SJCRH30 (cell line): Measurements from ENCODE around the gene TLCD3B. TPM values are rescaled to one million over a fixed set of nuclear protein-coding genes. Genes with fewer than 3 reads are reported as not detected.
A peak's percentile ranks its signal among the peaks of the same experiment; 100 is the strongest.
"Not testable (repeated sequence)": the region's sequence is repeated elsewhere in the genome, so short reads cannot be mapped to it uniquely, and the experiment has no call there.

Experiments used
- DNase-seq, 2 experiments: peaks; one replicate each; pipeline ENCODE4 v3.0.0-alpha.2; 2015 to 2020
- H3K27ac ChIP-seq: fragments of 250-450 bp; sonication (Bioruptor Pico); 2 replicates; pipeline ENCODE4 v1.5.1; 2020; ENCODE audit warnings: mild to moderate bottlenecking, moderate library complexity
- H3K27me3 ChIP-seq: fragments of 250-450 bp; sonication (Bioruptor Pico); 2 replicates; pipeline ENCODE4 v1.5.1; 2020; ENCODE audit warnings: mild to moderate bottlenecking, moderate library complexity
- H3K36me3 ChIP-seq: fragments of 250-450 bp; sonication (Bioruptor Pico); 2 replicates; pipeline ENCODE4 v1.5.1; 2020; ENCODE audit warnings: mild to moderate bottlenecking, moderate library complexity
- H3K4me1 ChIP-seq: fragments of 250-450 bp; sonication (Bioruptor Pico); 2 replicates; pipeline ENCODE4 v1.5.1; 2020; ENCODE audit warnings: mild to moderate bottlenecking, moderate library complexity
- H3K4me3 ChIP-seq: fragments of 250-450 bp; sonication (Bioruptor Pico); 2 replicates; pipeline ENCODE4 v1.5.1; 2020; ENCODE audit warnings: mild to moderate bottlenecking, moderate library complexity
- H3K9me3 ChIP-seq: fragments of 250-450 bp; sonication (Bioruptor Pico); replicated peaks from 2 replicates; pipeline ENCODE4 v1.5.1; 2020; ENCODE audit warnings: mild to moderate bottlenecking, moderate library complexity
- total RNA-seq: library from RNA; depleted of rRNA; stranded (reverse); fragments of >200 nt; shearing (Covaris generic); gene quantifications from 2 replicates; pipeline ENCODE4 v1.2.3, GENCODE V29; 2014

The TLCD3B gene
- total RNA-seq, 1 experiment from 2014 or later: 0.49 TPM

GRCh38 chr16:30049871-30050270 lies 18.8 kb upstream of the TLCD3B start:
- Histone ChIP-seq H3K4me1 (no peaks in the 10 kb centered on the region), H3K4me3 (no peak overlapping the region), H3K27me3 (no peaks in the 10 kb centered on the region), H3K27ac (no peak overlapping the region), H3K36me3 (no peaks in the 10 kb centered on the region), H3K9me3 (no peaks in the 10 kb centered on the region)
- no peak for DNase-seq

- Histone ChIP-seq H3K36me3 (no peaks in the 10 kb centered on the region), H3K4me1 (no peaks in the 10 kb centered on the region), H3K4me3 (no peak overlapping the region), H3K9me3 (no peaks in the 10 kb centered on the region), H3K27me3 (no peaks in the 10 kb centered on the region; the same call in none of the 2 replicates), H3K27ac (no peak overlapping the region)
- DNase-seq: no peak
Observed at GRCh38 chr16:30046588-30046987, 15.5 kb upstream of the TLCD3B start.

GRCh38 chr16:30046178-30046577 lies 15.1 kb upstream of the TLCD3B start:
- H3K27ac ChIP-seq: no peak overlapping the region
- no peaks in the 10 kb centered on the region for H3K36me3 ChIP-seq
- DNase-seq: no peak
- H3K4me3 ChIP-seq: no peak overlapping the region
- H3K27me3 ChIP-seq: no peaks in the 10 kb centered on the region; the same call in none of the 2 replicates
- no peaks in the 10 kb centered on the region for H3K4me1 ChIP-seq
- H3K9me3 ChIP-seq: no peaks in the 10 kb centered on the region

- DNase-seq: peak in 1 of 2 experiments; percentile 47
- no peak overlapping the region for H3K27ac ChIP-seq
Observed at GRCh38 chr16:30041841-30042240, 10.8 kb upstream of the TLCD3B start.

GRCh38 chr16:30040690-30041089 lies 9.6 kb upstream of the TLCD3B start:
- not testable (repeated sequence) for H3K27me3 ChIP-seq, DNase-seq, H3K9me3 ChIP-seq, H3K27ac ChIP-seq, H3K4me1 ChIP-seq, H3K36me3 ChIP-seq, H3K4me3 ChIP-seq

More at GRCh38 chr16:30041841-30042240, 10.8 kb upstream of the TLCD3B start:
- no peak overlapping the region for H3K4me3 ChIP-seq
- no peaks in the 10 kb centered on the region for H3K4me1 ChIP-seq
- no peaks in the 10 kb centered on the region for H3K9me3 ChIP-seq
- H3K27me3 ChIP-seq: no peaks in the 10 kb centered on the region; the same call in none of the 2 replicates
- H3K36me3 ChIP-seq: no peaks in the 10 kb centered on the region

- no peak for DNase-seq
- H3K27ac ChIP-seq: no peak overlapping the region
- no peaks in the 10 kb centered on the region; the same call in none of the 2 replicates for H3K27me3 ChIP-seq
- H3K9me3 ChIP-seq: no peaks in the 10 kb centered on the region
- no peak overlapping the region for H3K4me3 ChIP-seq
- no peaks in the 10 kb centered on the region for H3K36me3 ChIP-seq
- no peaks in the 10 kb centered on the region for H3K4me1 ChIP-seq
Observed at GRCh38 chr16:30040221-30040620, 9.2 kb upstream of the TLCD3B start.

GRCh38 chr16:30033270-30033669 lies 2.2 kb upstream of the TLCD3B start:
- no peak for DNase-seq
- Histone ChIP-seq H3K4me1 (peaks cover 9% of the 10 kb centered on the region), H3K27me3 (peaks cover 6% of the 10 kb centered on the region; the same call in 1 of the 2 replicates), H3K9me3 (no peaks in the 10 kb centered on the region), H3K36me3 (no peaks in the 10 kb centered on the region), H3K27ac (no peak overlapping the region), H3K4me3 (no peak overlapping the region)

GRCh38 chr16:30032083-30032819 lies 1.2 kb upstream of the TLCD3B start:
- Histone ChIP-seq H3K4me3 (no peak overlapping the region), H3K4me1 (peaks cover 14% of the 10 kb centered on the region), H3K27me3 (peaks cover 6% of the 10 kb centered on the region; the same call in 1 of the 2 replicates), H3K36me3 (no peaks in the 10 kb centered on the region), H3K9me3 (no peaks in the 10 kb centered on the region), H3K27ac (no peak overlapping the region)
- DNase-seq: peak; percentile 61 to 85

- H3K36me3 ChIP-seq: no peaks in the 10 kb centered on the region
- H3K27ac ChIP-seq: no peak overlapping the region
- H3K27me3 ChIP-seq: peaks cover 6% of the 10 kb centered on the region; the same call in 1 of the 2 replicates
- peak overlapping the region; percentile 22; the same call in 1 of the 2 replicates for H3K4me3 ChIP-seq
- H3K4me1 ChIP-seq: peaks cover 18% of the 10 kb centered on the region
- H3K9me3 ChIP-seq: no peaks in the 10 kb centered on the region
- no peak for DNase-seq
Observed at GRCh38 chr16:30031477-30031918, 427 bp upstream of the TLCD3B start.

GRCh38 chr16:30030011-30030685 lies 923 bp downstream of the TLCD3B start:
- no peaks in the 10 kb centered on the region for H3K9me3 ChIP-seq
- H3K36me3 ChIP-seq: no peaks in the 10 kb centered on the region
- no peak for DNase-seq
- H3K27me3 ChIP-seq: peaks cover 6% of the 10 kb centered on the region; the same call in 1 of the 2 replicates
- H3K4me1 ChIP-seq: peaks cover 18% of the 10 kb centered on the region
- no peak overlapping the region for H3K27ac ChIP-seq
- no peak overlapping the region for H3K4me3 ChIP-seq

- Histone ChIP-seq H3K27ac (no peak overlapping the region), H3K9me3 (no peaks in the 10 kb centered on the region), H3K27me3 (peaks cover 6% of the 10 kb centered on the region; the same call in 1 of the 2 replicates), H3K36me3 (no peaks in the 10 kb centered on the region), H3K4me3 (no peak overlapping the region), H3K4me1 (peaks cover 18% of the 10 kb centered on the region)
- peak; percentile 84 to 86 for DNase-seq
Observed at GRCh38 chr16:30028438-30029076, 2.5 kb downstream of the TLCD3B start.

GRCh38 chr16:30027588-30028437 lies 3.3 kb downstream of the TLCD3B start:
- DNase-seq: peak; percentile 82 to 85
- peaks cover 18% of the 10 kb centered on the region for H3K4me1 ChIP-seq
- peaks cover 6% of the 10 kb centered on the region; the same call in 1 of the 2 replicates for H3K27me3 ChIP-seq
- H3K36me3 ChIP-seq: no peaks in the 10 kb centered on the region
- H3K4me3 ChIP-seq: no peak overlapping the region
- no peaks in the 10 kb centered on the region for H3K9me3 ChIP-seq
- H3K27ac ChIP-seq: peak overlapping the region; percentile 12; the same call in 1 of the 2 replicates

- H3K9me3 ChIP-seq: no peaks in the 10 kb centered on the region
- H3K27me3 ChIP-seq: peaks cover 2% of the 10 kb centered on the region; the same call in 1 of the 2 replicates
- H3K4me3 ChIP-seq: no peak overlapping the region
- no peak for DNase-seq
- H3K27ac ChIP-seq: no peak overlapping the region
- peaks cover 18% of the 10 kb centered on the region for H3K4me1 ChIP-seq
- no peaks in the 10 kb centered on the region for H3K36me3 ChIP-seq
Observed at GRCh38 chr16:30026449-30026848, 4.6 kb downstream of the TLCD3B start.

- no peak for DNase-seq
- H3K9me3 ChIP-seq: no peaks in the 10 kb centered on the region
- H3K4me3 ChIP-seq: no peak overlapping the region
- no peaks in the 10 kb centered on the region for H3K27me3 ChIP-seq
- no peaks in the 10 kb centered on the region for H3K36me3 ChIP-seq
- H3K27ac ChIP-seq: no peak overlapping the region
- H3K4me1 ChIP-seq: peaks cover 18% of the 10 kb centered on the region
Observed at GRCh38 chr16:30025574-30025973, 5.5 kb downstream of the TLCD3B start.
